H9 (cell line): Measurements from ENCODE around the gene PDZD7. TPM values are rescaled to one million over a fixed set of nuclear protein-coding genes. Genes with fewer than 3 reads are reported as not detected.

Experiments
- DNase-seq: peaks from one replicate; pipeline ENCODE4 v3.0.0-alpha.2; 2017
- H2AFZ ChIP-seq: one replicate; pipeline ENCODE4 v1.6.1; 2013; ENCODE audit warnings: mild to moderate bottlenecking, low read length, control low read depth, moderate library complexity
- H2AK5ac ChIP-seq: 2 replicates; pipeline ENCODE4 v1.6.1; 2013; ENCODE audit warnings: low read length, control low read depth, mixed read lengths; ENCODE audit not compliant: insufficient read length
- H2BK120ac ChIP-seq: one replicate; pipeline ENCODE4 v1.6.1; 2013; ENCODE audit warnings: low read depth, mild to moderate bottlenecking, low read length, control low read depth, inconsistent platforms; ENCODE audit not compliant: poor library complexity, severe bottlenecking
- H2BK12ac ChIP-seq: 2 replicates; pipeline ENCODE4 v1.6.1; 2013; ENCODE audit warnings: low read length, control low read depth, mixed read lengths, low read depth; ENCODE audit not compliant: insufficient read length
- H2BK15ac ChIP-seq: 2 replicates; pipeline ENCODE4 v1.6.1; 2013; ENCODE audit warnings: low read depth, low read length, control low read depth
- H2BK20ac ChIP-seq: one replicate; pipeline ENCODE4 v1.6.1; 2013; ENCODE audit warnings: low read depth, mild to moderate bottlenecking, low read length, control low read depth, inconsistent platforms; ENCODE audit not compliant: poor library complexity, severe bottlenecking
- H2BK5ac ChIP-seq: 2 replicates; pipeline ENCODE4 v1.6.1; 2013; ENCODE audit warnings: low read length, control low read depth, mixed read lengths; ENCODE audit not compliant: insufficient read length
- H3K14ac ChIP-seq: 2 replicates; pipeline ENCODE4 v1.6.1; 2013; ENCODE audit warnings: low read length, control low read depth; ENCODE audit not compliant: insufficient read depth
- H3K18ac ChIP-seq: 2 replicates; pipeline ENCODE4 v1.6.1; 2013; ENCODE audit warnings: low read depth, mild to moderate bottlenecking, mixed read lengths, low read length, control low read depth; ENCODE audit not compliant: insufficient read length
- H3K23ac ChIP-seq: 2 replicates; pipeline ENCODE4 v1.6.1; 2013; ENCODE audit warnings: low read length, control low read depth, mixed read lengths, low read depth; ENCODE audit not compliant: insufficient read length
- H3K23me2 ChIP-seq: 2 replicates; pipeline ENCODE4 v1.6.1; 2013; ENCODE audit warnings: low read depth, mild to moderate bottlenecking, mixed read lengths, low read length, control low read depth; ENCODE audit not compliant: insufficient read length, poor library complexity, severe bottlenecking
- H3K27ac ChIP-seq: 2 replicates; pipeline ENCODE4 v1.5.1; 2013; ENCODE audit warnings: low read length, control low read depth, mixed read lengths, low read depth; ENCODE audit not compliant: insufficient read length
- H3K27me3 ChIP-seq: 2 replicates; pipeline ENCODE4 v1.6.1; 2013; ENCODE audit warnings: low read length, control low read depth, inconsistent platforms; ENCODE audit not compliant: insufficient read depth
- H3K4ac ChIP-seq: 2 replicates; pipeline ENCODE4 v1.6.1; 2013; ENCODE audit warnings: low read depth, mild to moderate bottlenecking, control low read depth, inconsistent platforms, low read length, moderate library complexity
- H3K4me1 ChIP-seq: 2 replicates; pipeline ENCODE4 v1.6.1; 2013; ENCODE audit warnings: low read length, control low read depth, inconsistent platforms; ENCODE audit not compliant: insufficient read depth
- H3K4me2 ChIP-seq: 2 replicates; pipeline ENCODE4 v1.6.1; 2013; ENCODE audit warnings: low read length, control low read depth, mixed read lengths; ENCODE audit not compliant: insufficient read length, insufficient read depth
- H3K56ac ChIP-seq: 2 replicates; pipeline ENCODE4 v1.6.1; 2013; ENCODE audit warnings: low read depth, mild to moderate bottlenecking, mixed read lengths, low read length, control low read depth; ENCODE audit not compliant: insufficient read length
- H3K79me1 ChIP-seq: 2 replicates; pipeline ENCODE4 v1.6.1; 2013; ENCODE audit warnings: low read depth, mild to moderate bottlenecking, moderate library complexity, low read length, control low read depth, inconsistent platforms; ENCODE audit not compliant: insufficient read depth, poor library complexity, severe bottlenecking
- H3K79me2 ChIP-seq: 2 replicates; pipeline ENCODE4 v1.6.1; 2013; ENCODE audit warnings: low read length, control low read depth, inconsistent platforms; ENCODE audit not compliant: insufficient read depth
- H3K9ac ChIP-seq: 2 replicates; pipeline ENCODE4 v1.6.1; 2013; ENCODE audit warnings: low read length, control low read depth, mixed read lengths; ENCODE audit not compliant: insufficient read length; ENCODE audit errors: extremely low read depth
- H3K9me3 ChIP-seq: one replicate; pipeline ENCODE4 v1.6.1; 2013; ENCODE audit warnings: low read depth, low read length, inconsistent platforms; ENCODE audit not compliant: control insufficient read depth
- H3T11ph ChIP-seq: one replicate; pipeline ENCODE4 v1.6.1; 2013; ENCODE audit warnings: mild to moderate bottlenecking, low read length, control low read depth, inconsistent platforms
- H4K20me1 ChIP-seq: one replicate; pipeline ENCODE4 v1.6.1; 2013; ENCODE audit not compliant: control insufficient read depth, insufficient read length, insufficient read depth
- H4K5ac ChIP-seq: 2 replicates; pipeline ENCODE4 v1.6.1; 2013; ENCODE audit warnings: low read depth, mild to moderate bottlenecking, mixed read lengths, low read length, control low read depth; ENCODE audit not compliant: insufficient read length
- H4K8ac ChIP-seq: replicated peaks from 2 replicates; pipeline ENCODE4 v1.6.1; 2013; ENCODE audit warnings: low read length, control low read depth, mixed read lengths, low read depth; ENCODE audit not compliant: insufficient read length
- H4K91ac ChIP-seq: 2 replicates; pipeline ENCODE4 v1.6.1; 2013; ENCODE audit warnings: low read depth, mild to moderate bottlenecking, moderate library complexity, mixed read lengths, low read length, control low read depth; ENCODE audit not compliant: insufficient read length
- H3K27ac Mint-ChIP-seq, 3 experiments: 2 replicates in 2 of 3; 3 replicates in 1 of 3; pipeline ENCODE4 v1.8.0; 2020 to 2021; ENCODE audit warnings: mixed read lengths in 3 of 3, mild to moderate bottlenecking in 1 of 3, moderate library complexity in 1 of 3
- H3K27me3 Mint-ChIP-seq: 2 replicates; pipeline ENCODE4 v1.8.0; 2021; ENCODE audit warnings: low read depth, mild to moderate bottlenecking, moderate library complexity, mixed read lengths
- H3K36me3 Mint-ChIP-seq, 3 experiments: 2 replicates in 2 of 3; 3 replicates in 1 of 3; pipeline ENCODE4 v1.8.0; 2020 to 2021; ENCODE audit warnings: low read depth in 3 of 3, mixed read lengths in 3 of 3; ENCODE audit not compliant: insufficient read depth in 1 of 3
- H3K4me1 Mint-ChIP-seq, 2 experiments: 2 replicates each; pipeline ENCODE4 v1.8.0; 2020; ENCODE audit warnings: mixed read lengths in 2 of 2
- H3K4me3 Mint-ChIP-seq, 2 experiments: 2 replicates in 1 of 2; 3 replicates in 1 of 2; pipeline ENCODE4 v1.8.0; 2020 to 2021; ENCODE audit warnings: mild to moderate bottlenecking in 2 of 2, mixed read lengths in 2 of 2, moderate library complexity in 1 of 2
- H3K9me3 Mint-ChIP-seq, 2 experiments: 2 replicates in 1 of 2; 3 replicates in 1 of 2; pipeline ENCODE4 v1.8.0; 2020; ENCODE audit warnings: mild to moderate bottlenecking in 2 of 2, mixed read lengths in 2 of 2, moderate library complexity in 1 of 2
- WGBS: extraction: QIAGEN DNeasy Blood & Tissue Kit; methylation state at CpG from one replicate; pipeline ENCODE4 v1.1.7; 2013; ENCODE audit warnings: missing lambda C conversion rate, low lambda C conversion rate, mixed read lengths; ENCODE audit not compliant: insufficient read length; ENCODE audit errors: extremely low coverage; 5-methylcytosine and 5-hydroxymethylcytosine counted together
- total RNA-seq: library from RNA; stranded (reverse); gene quantifications from 2 replicates; pipeline ENCODE4 v1.2.1, GENCODE V29; 2021
- TF ChIP-seq, protein P1 (sequence below): fragments of 200-600 bp; sonication (generic); conservative IDR thresholded peaks from 3 replicates; pipeline ENCODE4 v1.8.0; 2021; ENCODE audit warnings: antibody characterized with exemption, mild to moderate bottlenecking

Gene PDZD7
- total RNA-seq, 1 experiment from 2014 or later: 2.0 TPM

- H3K4me3 Mint-ChIP-seq: no peak overlapping the region; a peak in 2 of 5 replicates
These were observed 2.2 kb downstream of the PDZD7 start for GRCh38 chr10:101028446-101029337.

More at GRCh38 chr10:101028446-101029337, 2.2 kb downstream of the PDZD7 start:
- H3T11ph ChIP-seq: no peak overlapping the region
- H3K27me3 ChIP-seq: peaks cover 4% of the 10 kb centered on the region; the same call in 1 of the 2 replicates
- TF ChIP-seq, protein P1, sequence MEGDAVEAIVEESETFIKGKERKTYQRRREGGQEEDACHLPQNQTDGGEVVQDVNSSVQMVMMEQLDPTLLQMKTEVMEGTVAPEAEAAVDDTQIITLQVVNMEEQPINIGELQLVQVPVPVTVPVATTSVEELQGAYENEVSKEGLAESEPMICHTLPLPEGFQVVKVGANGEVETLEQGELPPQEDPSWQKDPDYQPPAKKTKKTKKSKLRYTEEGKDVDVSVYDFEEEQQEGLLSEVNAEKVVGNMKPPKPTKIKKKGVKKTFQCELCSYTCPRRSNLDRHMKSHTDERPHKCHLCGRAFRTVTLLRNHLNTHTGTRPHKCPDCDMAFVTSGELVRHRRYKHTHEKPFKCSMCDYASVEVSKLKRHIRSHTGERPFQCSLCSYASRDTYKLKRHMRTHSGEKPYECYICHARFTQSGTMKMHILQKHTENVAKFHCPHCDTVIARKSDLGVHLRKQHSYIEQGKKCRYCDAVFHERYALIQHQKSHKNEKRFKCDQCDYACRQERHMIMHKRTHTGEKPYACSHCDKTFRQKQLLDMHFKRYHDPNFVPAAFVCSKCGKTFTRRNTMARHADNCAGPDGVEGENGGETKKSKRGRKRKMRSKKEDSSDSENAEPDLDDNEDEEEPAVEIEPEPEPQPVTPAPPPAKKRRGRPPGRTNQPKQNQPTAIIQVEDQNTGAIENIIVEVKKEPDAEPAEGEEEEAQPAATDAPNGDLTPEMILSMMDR: no peak
- no peak overlapping the region for H2AFZ ChIP-seq
- no peak overlapping the region for H3K23ac ChIP-seq
- H2AK5ac ChIP-seq: no peak overlapping the region
- no peak overlapping the region for H2BK120ac ChIP-seq
- H2BK15ac ChIP-seq: no peak overlapping the region
- Mint-ChIP-seq H3K36me3 (no peaks in the 10 kb centered on the region), H3K27me3 (peaks cover 48% of the 10 kb centered on the region), H3K9me3 (no peaks in the 10 kb centered on the region; a peak in 1 of 5 replicates), H3K4me1 (peaks cover 34 to 50% of the 10 kb centered on the region in 2 experiments), H3K27ac (no peak overlapping the region)
- no peak overlapping the region for H2BK12ac ChIP-seq
- no peak overlapping the region for H3K56ac ChIP-seq
- H3K4me2 ChIP-seq: no peak overlapping the region
- no peak overlapping the region for H3K14ac ChIP-seq
- no peak overlapping the region for H2BK5ac ChIP-seq
- H4K5ac ChIP-seq: no peak overlapping the region
- H3K23me2 ChIP-seq: peaks cover 13% of the 10 kb centered on the region
- no peaks in the 10 kb centered on the region for H4K20me1 ChIP-seq
- no peak overlapping the region for H3K27ac ChIP-seq
- no peak overlapping the region for H4K91ac ChIP-seq
- WGBS: no CpG with 5 or more reads among the region's 7 CpGs
- H3K4ac ChIP-seq: no peak overlapping the region
- DNase-seq: no peak
- H3K79me1 ChIP-seq: no peaks in the 10 kb centered on the region
- no peaks in the 10 kb centered on the region for H3K9me3 ChIP-seq
- H2BK20ac ChIP-seq: no peak overlapping the region
- H3K9ac ChIP-seq: no peak overlapping the region
- no peak overlapping the region for H3K18ac ChIP-seq
- peaks cover 4% of the 10 kb centered on the region; the same call in 1 of the 2 replicates for H3K4me1 ChIP-seq
- H3K79me2 ChIP-seq: no peaks in the 10 kb centered on the region
- no peak overlapping the region for H4K8ac ChIP-seq
